Measurements from ENCODE around the gene CKLF.
"Not testable (repeated sequence)": the region's sequence is repeated elsewhere in the genome, so short reads cannot be mapped to it uniquely, and the experiment has no call there.

GRCh38 chr16:66611911-66612310 lies 59.5 kb downstream of the CKLF start:
- TF ChIP-seq CTCF, POLR2A, POLR2AphosphoS5, EP300 (IDR thresholded peaks at IDR 0.05): not testable (repeated sequence)
